Liver (tissue), 9 donors: ENCODE results near the gene SRPX. TPM values are rescaled to one million over a fixed set of nuclear protein-coding genes. Genes with fewer than 3 reads are reported as not detected.

ENCODE experiments used
- DNase-seq: peaks from one replicate; pipeline ENCODE4 v3.0.0-alpha.2; 2017; ENCODE audit warnings: low spot score
- H3K27ac ChIP-seq, 2 donors: one replicate each; pipeline ENCODE4 v1.7.0; 2013; ENCODE audit warnings: inconsistent platforms in 2 of 2, low read length in 2 of 2, control low read depth in 1 of 2, low read depth in 1 of 2, mild to moderate bottlenecking in 1 of 2
- H3K27me3 ChIP-seq, 4 donors: one replicate each; pipeline versions ENCODE4 v1.6.1 to v1.7.0; 2013; ENCODE audit warnings: low read length in 3 of 4, inconsistent platforms in 1 of 4, mild to moderate bottlenecking in 1 of 4, moderate library complexity in 1 of 4; ENCODE audit not compliant: control insufficient read depth in 4 of 4, insufficient read depth in 4 of 4
- H3K36me3 ChIP-seq, 4 donors: one replicate each; pipeline versions ENCODE4 v1.6.1 to v1.7.0; 2013; ENCODE audit warnings: low read length in 3 of 4, mild to moderate bottlenecking in 3 of 4, low read depth in 1 of 4, moderate library complexity in 1 of 4; ENCODE audit not compliant: control insufficient read depth in 4 of 4, insufficient read depth in 3 of 4
- H3K4me1 ChIP-seq, 4 donors: one replicate each; pipeline versions ENCODE4 v1.6.1 to v1.7.0; 2013; ENCODE audit warnings: low read length in 3 of 4, mild to moderate bottlenecking in 3 of 4, moderate library complexity in 1 of 4; ENCODE audit not compliant: control insufficient read depth in 4 of 4, insufficient read depth in 4 of 4
- H3K4me3 ChIP-seq, 3 donors: one replicate each; pipeline versions ENCODE4 v1.6.1 to v1.7.0; 2013; ENCODE audit warnings: low read length in 3 of 3, control low read depth in 1 of 3, low read depth in 1 of 3, mild to moderate bottlenecking in 1 of 3
- H3K9ac ChIP-seq, 2 donors: one replicate each; pipeline ENCODE4 v1.7.0; 2013; ENCODE audit warnings: low read length in 2 of 2, mild to moderate bottlenecking in 2 of 2, moderate library complexity in 2 of 2, control low read depth in 1 of 2, low read depth in 1 of 2
- H3K9me3 ChIP-seq, 4 donors: one replicate each; pipeline versions ENCODE4 v1.6.1 to v1.7.0; 2013; ENCODE audit warnings: low read length in 3 of 4; ENCODE audit not compliant: control insufficient read depth in 4 of 4
- EGR1 ChIP-seq, 2 donors: IDR thresholded peaks; 2 replicates each; pipeline ENCODE4 v1.6.1; 2016 to 2018; ENCODE audit warnings: antibody characterized with exemption in 2 of 2, low read depth in 2 of 2
- FOXA2 ChIP-seq: IDR thresholded peaks from 2 replicates; pipeline ENCODE4 v1.6.1; 2016; ENCODE audit warnings: antibody characterized with exemption
- JUND ChIP-seq, 2 donors: IDR thresholded peaks; 2 replicates each; pipeline ENCODE4 v1.6.1; 2016; ENCODE audit warnings: antibody characterized with exemption in 2 of 2
- NR2F2 ChIP-seq: IDR thresholded peaks from 2 replicates; pipeline ENCODE4 v1.6.1; 2016; ENCODE audit warnings: antibody characterized with exemption
- RAD21 ChIP-seq, 2 donors: IDR thresholded peaks; 2 replicates each; pipeline ENCODE4 v1.6.1; 2016; ENCODE audit warnings: antibody characterized with exemption in 2 of 2, mild to moderate bottlenecking in 2 of 2
- RXRA ChIP-seq, 2 donors: IDR thresholded peaks; 2 replicates each; pipeline ENCODE4 v1.6.1; 2017 to 2018; ENCODE audit warnings: antibody characterized with exemption in 2 of 2, mild to moderate bottlenecking in 1 of 2
- SP1 ChIP-seq: IDR thresholded peaks from 2 replicates; pipeline ENCODE4 v1.6.1; 2018; ENCODE audit warnings: antibody characterized with exemption, mild to moderate bottlenecking
- TAF1 ChIP-seq: conservative IDR thresholded peaks from 2 replicates; pipeline ENCODE4 v1.6.1; 2016; ENCODE audit warnings: antibody characterized with exemption, mild to moderate bottlenecking
- WGBS: extraction: QIAGEN DNeasy Blood & Tissue Kit; methylation state at CpG from one replicate; pipeline ENCODE4 v1.1.7; 2013; 5-methylcytosine and 5-hydroxymethylcytosine counted together
- polyA plus RNA-seq, 2 donors: library from polyadenylated mRNA; stranded (reverse) in 1 of 2; unstranded in 1 of 2; fragments of 200-250 nt in 1 of 2; fragments of >200 nt in 1 of 2; fragmentation: Nextera tagmentation in 1 of 2; extraction: Ambion mirVana in 1 of 2; gene quantifications; one replicate each; pipeline versions ENCODE4 v1.2.1 to v1.2.3, GENCODE V29; 2013 to 2015
- total RNA-seq, 2 donors: library from RNA; depleted of rRNA; stranded (reverse); fragments of >200 nt; gene quantifications; one replicate each; pipeline ENCODE4 v1.2.3, GENCODE V29; 2014
- TF ChIP-seq, protein P1 (sequence below): IDR thresholded peaks from 2 replicates; pipeline ENCODE4 v1.6.1; 2016; ENCODE audit warnings: antibody characterized with exemption
- TF ChIP-seq, protein P2 (sequence below): IDR thresholded peaks from 2 replicates; pipeline ENCODE4 v1.6.1; 2016; ENCODE audit warnings: antibody characterized with exemption
- TF ChIP-seq, protein P3 (sequence below): IDR thresholded peaks from 2 replicates; pipeline ENCODE4 v1.6.1; 2016; ENCODE audit warnings: antibody characterized with exemption
- TF ChIP-seq, protein P4 (sequence below): fragments of 150-350 bp; IDR thresholded peaks from 2 replicates; pipeline ENCODE4 v1.5.1; 2017; ENCODE audit warnings: improper control_type of control experiment, low read depth, low read length; ENCODE audit not compliant: missing input control
- TF ChIP-seq, protein P5 (sequence below): IDR thresholded peaks from 2 replicates; pipeline ENCODE4 v1.6.1; 2016; ENCODE audit warnings: antibody characterized with exemption, mild to moderate bottlenecking
- donor health status: healthy.
- donor health status: healthy.
- donor health status: healthy.
- donor health status: healthy.
- donor health status: healthy.

Gene SRPX
- total and polyA plus RNA-seq, 4 donors, result 4.9 to 15.3 (median 10.3) TPM

DNA sequence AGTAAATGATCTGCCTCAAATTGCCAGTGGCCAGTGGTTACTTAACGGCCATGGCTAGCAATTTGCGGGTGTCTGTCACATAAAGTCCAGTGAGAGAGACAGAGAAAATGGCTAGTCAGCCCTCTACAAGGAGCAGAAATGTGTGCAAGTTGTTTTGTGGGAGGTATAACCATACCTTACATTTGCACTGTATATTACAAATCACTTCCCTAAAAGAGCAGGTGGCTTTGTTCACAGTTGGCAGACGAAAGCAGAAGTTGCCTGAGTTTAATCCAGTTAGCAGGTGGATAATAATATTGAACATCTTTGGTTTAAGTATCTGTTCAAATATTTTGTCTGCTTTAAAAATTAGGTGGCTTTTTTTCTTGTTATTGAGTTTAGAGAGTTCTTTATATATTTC lies 15.6 kb downstream of the SRPX start (continued):
- TF ChIP-seq, protein P1, sequence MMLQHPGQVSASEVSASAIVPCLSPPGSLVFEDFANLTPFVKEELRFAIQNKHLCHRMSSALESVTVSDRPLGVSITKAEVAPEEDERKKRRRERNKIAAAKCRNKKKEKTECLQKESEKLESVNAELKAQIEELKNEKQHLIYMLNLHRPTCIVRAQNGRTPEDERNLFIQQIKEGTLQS, result no peak
- TF ChIP-seq, protein P2, sequence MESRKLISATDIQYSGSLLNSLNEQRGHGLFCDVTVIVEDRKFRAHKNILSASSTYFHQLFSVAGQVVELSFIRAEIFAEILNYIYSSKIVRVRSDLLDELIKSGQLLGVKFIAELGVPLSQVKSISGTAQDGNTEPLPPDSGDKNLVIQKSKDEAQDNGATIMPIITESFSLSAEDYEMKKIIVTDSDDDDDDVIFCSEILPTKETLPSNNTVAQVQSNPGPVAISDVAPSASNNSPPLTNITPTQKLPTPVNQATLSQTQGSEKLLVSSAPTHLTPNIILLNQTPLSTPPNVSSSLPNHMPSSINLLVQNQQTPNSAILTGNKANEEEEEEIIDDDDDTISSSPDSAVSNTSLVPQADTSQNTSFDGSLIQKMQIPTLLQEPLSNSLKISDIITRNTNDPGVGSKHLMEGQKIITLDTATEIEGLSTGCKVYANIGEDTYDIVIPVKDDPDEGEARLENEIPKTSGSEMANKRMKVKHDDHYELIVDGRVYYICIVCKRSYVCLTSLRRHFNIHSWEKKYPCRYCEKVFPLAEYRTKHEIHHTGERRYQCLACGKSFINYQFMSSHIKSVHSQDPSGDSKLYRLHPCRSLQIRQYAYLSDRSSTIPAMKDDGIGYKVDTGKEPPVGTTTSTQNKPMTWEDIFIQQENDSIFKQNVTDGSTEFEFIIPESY, result no peak
- TF ChIP-seq FOXA2, result no peak
- no peak for TF ChIP-seq EGR1 (IDR thresholded peaks at IDR 0.05; ENCODE audit: low read depth in 2 of 2)
- no peak for TF ChIP-seq RXRA (IDR thresholded peaks at IDR 0.05)

DNA sequence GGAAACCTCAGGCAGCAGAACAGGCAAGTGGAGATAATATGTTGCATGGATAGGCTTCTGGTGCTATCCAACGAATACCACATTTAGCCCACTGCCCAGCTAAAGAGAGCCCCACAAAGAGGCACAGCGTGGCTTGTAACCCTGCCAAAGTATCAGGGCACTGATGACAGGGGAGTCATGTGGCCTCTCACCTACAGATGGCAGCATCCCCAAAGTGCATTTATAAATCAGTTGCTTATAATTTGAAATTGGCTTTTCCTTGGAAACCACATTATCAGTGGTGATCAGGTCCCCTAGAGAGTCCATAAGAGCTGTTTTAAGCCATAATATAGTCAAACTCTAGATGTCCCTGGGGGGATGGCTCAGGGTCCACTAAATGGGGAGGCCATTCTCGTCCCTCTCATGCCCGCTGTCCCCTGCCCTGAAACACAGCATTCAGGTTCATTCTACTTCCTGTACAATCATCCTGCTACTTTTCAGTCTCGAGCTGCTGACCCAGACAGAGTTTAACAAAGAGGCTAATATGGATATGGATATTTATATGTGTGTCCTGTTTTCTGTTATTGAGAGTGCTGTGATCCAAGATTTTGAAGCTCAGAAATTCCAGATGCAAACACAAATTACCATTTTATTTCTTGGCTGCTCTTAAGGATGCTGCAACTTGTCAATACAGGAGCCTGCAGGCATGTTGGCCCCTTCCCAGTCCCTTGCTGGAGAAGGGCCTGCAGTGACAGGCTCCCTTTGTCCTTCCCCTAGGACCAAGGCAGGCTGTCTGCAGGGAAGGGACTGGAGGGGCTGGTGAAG lies 28.5 kb downstream of the SRPX start:
- H3K27me3 ChIP-seq, result peaks cover 0 to 3% (median 0%) of the 10 kb centered on the region in 4 donors
- DNase-seq, result no peak

More for the DNA sequence above, 28.5 kb downstream of the SRPX start:
- H3K36me3 ChIP-seq, result no peaks in the 10 kb centered on the region
- H3K9me3 ChIP-seq, result no peaks in the 10 kb centered on the region
- no peak overlapping the region for H3K4me3 ChIP-seq
- TF ChIP-seq EGR1 (IDR thresholded peaks at IDR 0.05; ENCODE audit: low read depth in 2 of 2) (no peak), RAD21 (IDR thresholded peaks at IDR 0.05) (peak; percentile 69 to 73), RXRA (IDR thresholded peaks at IDR 0.05) (no peak), NR2F2 (no peak), JUND (IDR thresholded peaks at IDR 0.05) (no peak), TAF1 (no peak), SP1 (no peak)
- TF ChIP-seq, protein P2, result no peak
- TF ChIP-seq, protein P3, sequence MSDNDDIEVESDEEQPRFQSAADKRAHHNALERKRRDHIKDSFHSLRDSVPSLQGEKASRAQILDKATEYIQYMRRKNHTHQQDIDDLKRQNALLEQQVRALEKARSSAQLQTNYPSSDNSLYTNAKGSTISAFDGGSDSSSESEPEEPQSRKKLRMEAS, result no peak
- TF ChIP-seq, protein P4, sequence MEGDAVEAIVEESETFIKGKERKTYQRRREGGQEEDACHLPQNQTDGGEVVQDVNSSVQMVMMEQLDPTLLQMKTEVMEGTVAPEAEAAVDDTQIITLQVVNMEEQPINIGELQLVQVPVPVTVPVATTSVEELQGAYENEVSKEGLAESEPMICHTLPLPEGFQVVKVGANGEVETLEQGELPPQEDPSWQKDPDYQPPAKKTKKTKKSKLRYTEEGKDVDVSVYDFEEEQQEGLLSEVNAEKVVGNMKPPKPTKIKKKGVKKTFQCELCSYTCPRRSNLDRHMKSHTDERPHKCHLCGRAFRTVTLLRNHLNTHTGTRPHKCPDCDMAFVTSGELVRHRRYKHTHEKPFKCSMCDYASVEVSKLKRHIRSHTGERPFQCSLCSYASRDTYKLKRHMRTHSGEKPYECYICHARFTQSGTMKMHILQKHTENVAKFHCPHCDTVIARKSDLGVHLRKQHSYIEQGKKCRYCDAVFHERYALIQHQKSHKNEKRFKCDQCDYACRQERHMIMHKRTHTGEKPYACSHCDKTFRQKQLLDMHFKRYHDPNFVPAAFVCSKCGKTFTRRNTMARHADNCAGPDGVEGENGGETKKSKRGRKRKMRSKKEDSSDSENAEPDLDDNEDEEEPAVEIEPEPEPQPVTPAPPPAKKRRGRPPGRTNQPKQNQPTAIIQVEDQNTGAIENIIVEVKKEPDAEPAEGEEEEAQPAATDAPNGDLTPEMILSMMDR, result peak; percentile 53
- TF ChIP-seq, protein P5, sequence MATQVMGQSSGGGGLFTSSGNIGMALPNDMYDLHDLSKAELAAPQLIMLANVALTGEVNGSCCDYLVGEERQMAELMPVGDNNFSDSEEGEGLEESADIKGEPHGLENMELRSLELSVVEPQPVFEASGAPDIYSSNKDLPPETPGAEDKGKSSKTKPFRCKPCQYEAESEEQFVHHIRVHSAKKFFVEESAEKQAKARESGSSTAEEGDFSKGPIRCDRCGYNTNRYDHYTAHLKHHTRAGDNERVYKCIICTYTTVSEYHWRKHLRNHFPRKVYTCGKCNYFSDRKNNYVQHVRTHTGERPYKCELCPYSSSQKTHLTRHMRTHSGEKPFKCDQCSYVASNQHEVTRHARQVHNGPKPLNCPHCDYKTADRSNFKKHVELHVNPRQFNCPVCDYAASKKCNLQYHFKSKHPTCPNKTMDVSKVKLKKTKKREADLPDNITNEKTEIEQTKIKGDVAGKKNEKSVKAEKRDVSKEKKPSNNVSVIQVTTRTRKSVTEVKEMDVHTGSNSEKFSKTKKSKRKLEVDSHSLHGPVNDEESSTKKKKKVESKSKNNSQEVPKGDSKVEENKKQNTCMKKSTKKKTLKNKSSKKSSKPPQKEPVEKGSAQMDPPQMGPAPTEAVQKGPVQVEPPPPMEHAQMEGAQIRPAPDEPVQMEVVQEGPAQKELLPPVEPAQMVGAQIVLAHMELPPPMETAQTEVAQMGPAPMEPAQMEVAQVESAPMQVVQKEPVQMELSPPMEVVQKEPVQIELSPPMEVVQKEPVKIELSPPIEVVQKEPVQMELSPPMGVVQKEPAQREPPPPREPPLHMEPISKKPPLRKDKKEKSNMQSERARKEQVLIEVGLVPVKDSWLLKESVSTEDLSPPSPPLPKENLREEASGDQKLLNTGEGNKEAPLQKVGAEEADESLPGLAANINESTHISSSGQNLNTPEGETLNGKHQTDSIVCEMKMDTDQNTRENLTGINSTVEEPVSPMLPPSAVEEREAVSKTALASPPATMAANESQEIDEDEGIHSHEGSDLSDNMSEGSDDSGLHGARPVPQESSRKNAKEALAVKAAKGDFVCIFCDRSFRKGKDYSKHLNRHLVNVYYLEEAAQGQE, result no peak
- TF ChIP-seq, protein P1, result no peak
- H3K9ac ChIP-seq, result no peak overlapping the region
- no peaks in the 10 kb centered on the region for H3K4me1 ChIP-seq
- H3K27ac ChIP-seq, result no peak overlapping the region
- WGBS, result 50% methylated on average over 5 of the region's 5 CpGs
